Common myeloid progenitor, CD34-positive (primary cell): ENCODE data around the gene BDKRB2.

Source experiments
- CTCF ChIA-PET: fragments of 350-600 bp; sonication (Branson Sonifier 250); formaldehyde crosslinking; loops from one replicate; lab custom pipeline; 2021; ENCODE audit warnings: antibody characterized with exemption; lab: Charles Lee
- POLR2A ChIA-PET: fragments of 350-600 bp; sonication (Branson Sonifier 250); formaldehyde crosslinking; loops from one replicate; lab custom pipeline; 2021; ENCODE audit warnings: antibody characterized with exemption; lab: Charles Lee
- DNase-seq, 3 donors: peaks; one replicate each; pipeline versions ENCODE4 v3.0.0 to v3.0.0-alpha.2; 2013
- H3K27ac ChIP-seq, 2 experiments: 1 replicate in 1 of 2; 2 replicates in 1 of 2; pipeline ENCODE4 v1.7.0; 2013; ENCODE audit warnings: inconsistent platforms in 2 of 2, low read length in 2 of 2, mild to moderate bottlenecking in 2 of 2, low read depth in 1 of 2, moderate library complexity in 1 of 2; ENCODE audit not compliant: severe bottlenecking in 2 of 2, insufficient read depth in 1 of 2, poor library complexity in 1 of 2
- H3K27me3 ChIP-seq, 5 experiments: replicated peaks in 2 of 5; 1 replicate in 3 of 5; 2 replicates in 2 of 5; pipeline versions ENCODE4 v1.6.1 to v1.7.0; 2013; ENCODE audit warnings: low read length in 4 of 5, mild to moderate bottlenecking in 2 of 5, moderate library complexity in 2 of 5, inconsistent platforms in 1 of 5; ENCODE audit not compliant: insufficient read depth in 5 of 5, control insufficient read depth in 4 of 5
- H3K36me3 ChIP-seq, 4 experiments: 1 replicate in 2 of 4; 2 replicates in 2 of 4; pipeline versions ENCODE4 v1.6.1 to v1.7.0; 2013; ENCODE audit warnings: low read length in 3 of 4, control low read depth in 1 of 4, mild to moderate bottlenecking in 1 of 4; ENCODE audit not compliant: control insufficient read depth in 4 of 4, insufficient read depth in 4 of 4
- H3K4me1 ChIP-seq, 4 experiments: 1 replicate in 3 of 4; 2 replicates in 1 of 4; pipeline versions ENCODE4 v1.6.1 to v1.7.1; 2013; ENCODE audit warnings: low read length in 3 of 4, mild to moderate bottlenecking in 3 of 4, control low read depth in 1 of 4, inconsistent platforms in 1 of 4, moderate library complexity in 1 of 4; ENCODE audit not compliant: control insufficient read depth in 4 of 4, insufficient read depth in 4 of 4; ENCODE audit errors: control extremely low read depth in 1 of 4
- H3K4me3 ChIP-seq, 7 experiments: 1 replicate in 4 of 7; 2 replicates in 3 of 7; pipeline versions ENCODE4 v1.5.1 to v1.7.0; 2013; ENCODE audit warnings: mild to moderate bottlenecking in 7 of 7, low read length in 6 of 7, moderate library complexity in 6 of 7, inconsistent platforms in 2 of 7, low read depth in 2 of 7, control low read depth in 1 of 7; ENCODE audit not compliant: insufficient read depth in 4 of 7, control insufficient read depth in 1 of 7; ENCODE audit errors: extremely low read depth in 1 of 7
- H3K9me3 ChIP-seq, 5 experiments: 1 replicate in 4 of 5; 2 replicates in 1 of 5; pipeline versions ENCODE4 v1.6.1 to v1.7.1; 2013; ENCODE audit warnings: low read length in 4 of 5, mild to moderate bottlenecking in 2 of 5, inconsistent platforms in 1 of 5, low read depth in 1 of 5, moderate library complexity in 1 of 5; ENCODE audit not compliant: control insufficient read depth in 4 of 5, insufficient read depth in 2 of 5; ENCODE audit errors: control extremely low read depth in 1 of 5
- whole genome bisulfite sequencing: methylation state at CpG from one replicate; pipeline ENCODE4 v1.1.5; 2013; ENCODE audit not compliant: insufficient coverage; 5-methylcytosine and 5-hydroxymethylcytosine counted together

Gene BDKRB2

DNA sequence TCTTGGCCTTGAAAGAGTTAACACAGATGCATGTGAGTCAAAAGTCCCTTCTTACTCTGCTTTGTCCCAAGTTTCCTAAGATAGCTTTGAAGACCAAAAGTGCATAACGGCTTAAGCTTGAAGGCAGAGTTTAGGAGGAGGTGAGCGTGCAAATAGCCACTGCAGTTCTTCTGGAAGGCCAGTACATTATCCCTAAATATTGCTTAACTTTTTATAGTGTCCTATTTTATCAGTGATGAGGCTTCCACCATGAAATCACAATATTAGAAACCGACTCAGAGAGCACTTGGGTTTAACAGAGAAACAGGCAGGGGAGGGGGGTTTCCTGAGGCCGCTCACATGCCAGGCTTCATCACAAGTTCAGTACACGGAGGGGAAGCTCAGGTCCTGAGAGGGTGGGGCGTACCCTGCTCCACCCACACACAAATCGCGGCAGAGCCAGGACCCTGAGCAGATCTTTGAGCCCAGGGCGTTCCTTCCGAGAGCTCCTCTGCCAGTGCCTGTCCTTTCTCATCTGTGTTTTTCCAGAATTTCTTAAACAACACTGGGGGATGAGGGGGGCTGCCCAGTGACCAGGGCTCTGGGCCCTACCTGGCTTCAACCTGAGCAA is 26.8 kb upstream of the BDKRB2 start:
- WGBS, result 26% methylated on average over 7 of the region's 10 CpGs
- POLR2A ChIA-PET, result no interaction called here
- no peaks in the 10 kb centered on the region for H3K9me3 ChIP-seq
- no peak overlapping the region for H3K27ac ChIP-seq
- CTCF ChIA-PET, result no interaction called here
- H3K4me1 ChIP-seq, result no peaks in the 10 kb centered on the region
- no peaks in the 10 kb centered on the region for H3K36me3 ChIP-seq
- peak in 1 of 3 donors; percentile 8 for DNase-seq
- no peak overlapping the region for H3K4me3 ChIP-seq
- H3K27me3 ChIP-seq, result peaks cover 0 to 20% (median 4%) of the 10 kb centered on the region in 5 experiments

DNA sequence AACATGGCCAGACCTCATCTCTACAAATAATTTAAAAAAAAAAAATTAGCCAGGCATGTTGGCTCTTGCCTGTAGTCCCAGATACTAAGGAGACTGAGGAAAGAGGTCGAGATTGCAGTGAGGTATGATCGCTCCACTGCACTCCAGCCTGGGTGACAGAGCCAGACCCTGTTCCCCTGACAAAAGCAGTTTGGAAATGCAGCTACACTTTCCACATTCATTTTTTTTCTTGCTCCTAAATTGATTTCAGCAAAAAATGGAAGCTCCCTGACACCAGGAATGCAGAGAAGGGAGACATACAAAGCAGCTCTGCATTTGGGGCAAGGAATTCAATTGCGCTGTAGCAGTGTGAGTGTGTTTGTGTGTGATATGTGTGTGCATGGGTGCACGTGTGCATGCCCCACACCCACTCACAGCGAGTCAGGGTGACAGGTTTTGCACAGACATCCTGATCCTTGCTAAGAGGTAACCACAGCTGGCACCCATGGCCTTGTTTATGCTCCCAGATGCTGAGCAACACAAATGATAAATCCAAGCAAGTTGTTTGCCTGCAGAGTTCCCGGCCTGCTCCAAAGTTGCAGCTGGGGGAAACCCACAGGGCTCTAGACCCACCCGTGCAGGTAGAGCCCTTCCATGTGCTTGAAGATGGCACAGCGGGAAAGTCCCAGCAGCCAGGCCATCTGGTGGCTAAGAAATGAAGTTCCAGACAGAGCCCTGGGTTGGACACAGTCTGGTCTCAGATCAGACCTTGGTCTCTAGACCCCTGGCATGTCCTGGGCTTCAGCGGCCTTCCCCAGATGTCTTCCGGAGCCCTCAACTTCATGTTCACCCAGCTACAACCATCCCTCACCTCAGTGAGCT is 25.9 kb upstream of the BDKRB2 start:
- Histone ChIP-seq H3K4me1 (no peaks in the 10 kb centered on the region), H3K4me3 (no peak overlapping the region), H3K9me3 (no peaks in the 10 kb centered on the region), H3K36me3 (no peaks in the 10 kb centered on the region), H3K27me3 (peaks cover 0 to 18% (median 4%) of the 10 kb centered on the region in 5 experiments), H3K27ac (no peak overlapping the region)
- DNase-seq, result no peak
- WGBS, result 98% methylated on average over 5 of the region's 10 CpGs
- CTCF ChIA-PET, result no interaction called here
- POLR2A ChIA-PET, result no interaction called here

GRCh38 chr14:96180043-96180874 is 24.4 kb upstream of the BDKRB2 start:
- Histone ChIP-seq H3K9me3 (no peaks in the 10 kb centered on the region), H3K36me3 (no peaks in the 10 kb centered on the region), H3K27me3 (peaks cover 0 to 18% (median 4%) of the 10 kb centered on the region in 5 experiments), H3K27ac (no peak overlapping the region), H3K4me3 (no peak overlapping the region), H3K4me1 (no peaks in the 10 kb centered on the region)
- POLR2A ChIA-PET, result no interaction called here
- WGBS, result 94% methylated on average over 3 of the region's 7 CpGs
- CTCF ChIA-PET, result no interaction called here
- DNase-seq, result no peak

DNA sequence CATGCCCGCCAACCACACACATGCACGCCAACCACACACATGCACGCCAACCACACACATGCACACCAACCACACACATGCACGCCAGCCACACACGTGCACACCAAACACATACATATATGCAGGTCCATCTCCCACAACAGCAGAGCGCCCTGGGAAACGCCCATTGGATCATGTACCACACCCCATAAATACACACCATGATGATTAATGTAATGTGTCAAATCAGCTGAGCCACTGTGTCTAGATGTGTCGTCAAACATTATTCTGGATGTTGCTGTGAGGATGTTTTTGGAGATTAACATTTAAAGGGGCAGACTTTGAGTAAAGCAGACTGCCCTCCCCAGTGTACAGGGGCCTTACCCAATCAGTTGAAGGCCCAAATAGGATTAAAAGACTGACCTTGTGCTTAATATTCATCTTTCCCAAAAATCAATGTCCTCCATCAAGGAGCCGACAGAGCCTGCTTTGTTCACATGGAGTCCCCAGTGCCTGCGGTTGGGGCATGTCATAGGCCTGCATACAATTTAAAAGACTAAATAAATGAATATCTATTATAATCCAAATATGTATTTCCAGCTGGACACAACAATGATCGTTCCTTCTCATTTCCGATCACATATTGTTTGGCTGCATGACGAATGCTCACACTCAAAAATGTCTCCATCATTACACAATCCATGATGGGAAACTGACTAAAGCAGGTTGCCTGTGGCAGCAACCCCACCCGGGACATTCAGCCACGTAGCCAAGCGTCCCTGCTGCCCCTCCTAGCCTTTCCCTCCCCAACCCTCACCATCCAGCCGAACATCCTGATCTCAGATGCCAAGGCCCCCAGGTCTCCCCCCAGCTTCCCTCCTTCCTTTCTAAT is 23.2 kb upstream of the BDKRB2 start:
- no peak overlapping the region for H3K27ac ChIP-seq
- H3K4me1 ChIP-seq, result no peaks in the 10 kb centered on the region
- no peaks in the 10 kb centered on the region for H3K9me3 ChIP-seq
- CTCF ChIA-PET, result no interaction called here
- H3K27me3 ChIP-seq, result peaks cover 0 to 15% (median 2%) of the 10 kb centered on the region in 5 experiments
- no peak overlapping the region for H3K4me3 ChIP-seq
- DNase-seq, result no peak
- POLR2A ChIA-PET, result no interaction called here
- no peaks in the 10 kb centered on the region for H3K36me3 ChIP-seq
- 87% methylated on average over 10 of the region's 17 CpGs for WGBS

GRCh38 chr14:96182546-96182945 is 22.1 kb upstream of the BDKRB2 start:
- Histone ChIP-seq H3K27ac (no peak overlapping the region), H3K36me3 (no peaks in the 10 kb centered on the region), H3K4me1 (no peaks in the 10 kb centered on the region), H3K4me3 (no peak overlapping the region), H3K9me3 (no peaks in the 10 kb centered on the region), H3K27me3 (peaks cover 0 to 17% (median 2%) of the 10 kb centered on the region in 5 experiments)
- 100% methylated on average over 1 of the region's 4 CpGs for WGBS
- POLR2A ChIA-PET, result no interaction called here
- no peak for DNase-seq
- CTCF ChIA-PET, result no interaction called here

GRCh38 chr14:96184737-96185136 is 19.9 kb upstream of the BDKRB2 start:
- ChIA-PET POLR2A (no interaction called here), CTCF (no interaction called here)
- Histone ChIP-seq H3K4me3 (no peak overlapping the region), H3K9me3 (no peaks in the 10 kb centered on the region), H3K27me3 (peaks cover 0 to 24% (median 2%) of the 10 kb centered on the region in 5 experiments), H3K27ac (no peak overlapping the region), H3K36me3 (no peaks in the 10 kb centered on the region), H3K4me1 (no peaks in the 10 kb centered on the region)
- WGBS, result 93% methylated on average over 8 of the region's 9 CpGs
- DNase-seq, result no peak
